HCT116 (cell line): ENCODE data around the gene ARID2. TPM values are rescaled to one million over a fixed set of nuclear protein-coding genes. Genes with fewer than 3 reads are reported as not detected.

Experiments used
- ATAC-seq: fragments of 200-7000 bp; cut with Tn5 transposase; 2 replicates; pipeline ENCODE4 v1.9.1; 2020; ENCODE audit warnings: mild to moderate bottlenecking, moderate library complexity
- BruUV-seq: library from RNA; stranded (reverse); fragments of 400-500 nt; replicated peaks from 2 replicates; lab custom pipeline; 2021; lab: Mats Ljungman, UMichigan
- CTCF ChIA-PET: fragments of 300-600 bp; sonication (Branson Sonifier 250); formaldehyde crosslinking; loops from one replicate; lab custom pipeline; 2021; ENCODE audit warnings: antibody characterized with exemption; lab: Charles Lee
- POLR2A ChIA-PET: fragments of 300-600, 350-600 bp; sonication (Branson Sonifier 250); formaldehyde crosslinking; loops from one replicate; lab custom pipeline; 2021; ENCODE audit warnings: antibody characterized with exemption; lab: Charles Lee
- RAD21 ChIA-PET, 2 experiments: fragments of 300-600 bp; sonication (Branson Sonifier 250); formaldehyde crosslinking; loops; one replicate each; lab custom pipeline; 2023; ENCODE audit warnings: low total read pairs in 2 of 2; ENCODE audit not compliant: uncharacterized antibody in 2 of 2, unreplicated experiment in 2 of 2, low non-redundant PET in 1 of 2; lab: Charles Lee
- DNase-seq: peaks from one replicate; pipeline ENCODE4 v3.0.0-alpha.2; 2010; ENCODE audit warnings: low read depth, low spot score
- H2AFZ ChIP-seq: fragments of 200-600 bp; shearing (Covaris generic), sonication (generic); 2 replicates; pipeline ENCODE4 v1.6.1; 2017; ENCODE audit warnings: low read depth, mixed run types, mixed read lengths, antibody characterized with exemption, low read length; ENCODE audit not compliant: poor library complexity, severe bottlenecking
- H3K27ac ChIP-seq: 2 replicates; pipeline ENCODE4 v1.5.1; 2012; ENCODE audit warnings: low read depth, low read length
- H3K27me3 ChIP-seq: fragments of 200-600 bp; sonication (generic); 2 replicates; pipeline ENCODE4 v1.6.1; 2016; ENCODE audit warnings: mixed run types, low read length, mixed read lengths; ENCODE audit not compliant: insufficient read depth
- H3K36me3 ChIP-seq, 2 experiments: fragments of 200-500 bp in 1 of 2; fragments of 200-600 bp in 1 of 2; sonication (Bioruptor generic) in 1 of 2; sonication (generic) in 1 of 2; 2 replicates each; pipeline versions ENCODE4 v1.5.1 to v1.6.1; 2014 to 2016; ENCODE audit warnings: low read length in 2 of 2, inconsistent platforms in 1 of 2, mixed read lengths in 1 of 2, mixed run types in 1 of 2; ENCODE audit not compliant: insufficient read depth in 2 of 2, control insufficient read depth in 1 of 2
- H3K4me1 ChIP-seq, 2 experiments: fragments of 200-600 bp in 1 of 2; sonication (generic) in 1 of 2; 2 replicates each; pipeline versions ENCODE4 v1.5.1 to v1.6.1; 2012 to 2017; ENCODE audit warnings: low read length in 2 of 2, inconsistent platforms in 1 of 2, mild to moderate bottlenecking in 1 of 2, mixed read lengths in 1 of 2, mixed run types in 1 of 2, moderate library complexity in 1 of 2; ENCODE audit not compliant: insufficient read depth in 2 of 2, control insufficient read depth in 1 of 2
- H3K4me2 ChIP-seq: fragments of 200-600 bp; sonication (generic); 2 replicates; pipeline ENCODE4 v1.6.1; 2017; ENCODE audit warnings: mixed run types, low read length, mixed read lengths
- H3K4me3 ChIP-seq, 2 experiments: fragments of 200-600 bp in 1 of 2; sonication (generic) in 1 of 2; replicated peaks in 1 of 2; 2 replicates each; pipeline ENCODE4 v1.5.1; 2011 to 2016; ENCODE audit warnings: low read length in 2 of 2, control low read depth in 1 of 2, low read depth in 1 of 2, mild to moderate bottlenecking in 1 of 2, mixed read lengths in 1 of 2, mixed run types in 1 of 2
- H3K79me2 ChIP-seq: fragments of 200-600 bp; sonication (generic); 2 replicates; pipeline ENCODE4 v1.6.1; 2017; ENCODE audit warnings: mild to moderate bottlenecking, mixed run types, low read length, moderate library complexity, mixed read lengths; ENCODE audit not compliant: insufficient read depth
- H3K9ac ChIP-seq: fragments of 200-600 bp; sonication (generic); 2 replicates; pipeline ENCODE4 v1.6.1; 2016; ENCODE audit warnings: low read length, mixed read lengths
- H3K9me2 ChIP-seq: fragments of 200-600 bp; sonication (generic), shearing (Covaris generic); 2 replicates; pipeline ENCODE4 v1.6.1; 2017; ENCODE audit warnings: mixed run types, mild to moderate bottlenecking, moderate library complexity; ENCODE audit not compliant: insufficient read depth
- H3K9me3 ChIP-seq, 2 experiments: fragments of 200-500 bp in 1 of 2; fragments of 200-600 bp in 1 of 2; sonication (Bioruptor generic) in 1 of 2; sonication (generic) in 1 of 2; 2 replicates each; pipeline ENCODE4 v1.6.1; 2014 to 2017; ENCODE audit warnings: low read length in 2 of 2, mixed read lengths in 2 of 2, inconsistent platforms in 1 of 2, low read depth in 1 of 2, mild to moderate bottlenecking in 1 of 2, mixed run types in 1 of 2, moderate library complexity in 1 of 2; ENCODE audit not compliant: control insufficient read depth in 1 of 2, insufficient read depth in 1 of 2
- H4K20me1 ChIP-seq: fragments of 200-600 bp; sonication (generic), shearing (Covaris generic); 2 replicates; pipeline ENCODE4 v1.6.1; 2017; ENCODE audit warnings: mixed run types, mild to moderate bottlenecking, moderate library complexity; ENCODE audit not compliant: insufficient read depth
- CBX3 ChIP-seq: IDR thresholded peaks from 2 replicates; pipeline ENCODE4 v1.6.1; 2012; ENCODE audit warnings: low read depth
- FOSL1 ChIP-seq: IDR thresholded peaks from 2 replicates; pipeline ENCODE4 v1.6.1; 2012; ENCODE audit warnings: low read depth
- MAX ChIP-seq: IDR thresholded peaks from 2 replicates; pipeline ENCODE4 v1.6.1; 2012
- POLR2AphosphoS5 ChIP-seq: IDR thresholded peaks from 2 replicates; pipeline ENCODE4 v1.6.1; 2011; ENCODE audit warnings: mild to moderate bottlenecking, low read depth, low read length, moderate library complexity
- SP1 ChIP-seq: IDR thresholded peaks from 2 replicates; pipeline ENCODE4 v1.6.1; 2012; ENCODE audit warnings: low read depth
- TCF7L2 ChIP-seq: IDR thresholded peaks from 2 replicates; pipeline ENCODE4 v1.7.0; 2011; ENCODE audit warnings: borderline replicate concordance, inconsistent platforms; ENCODE audit not compliant: insufficient read depth, insufficient read length; ENCODE audit errors: extremely low read depth
- YY1 ChIP-seq: IDR thresholded peaks from 2 replicates; pipeline ENCODE4 v1.6.1; 2011; ENCODE audit warnings: low read length, low read depth, moderate library complexity, mild to moderate bottlenecking; ENCODE audit not compliant: insufficient replicate concordance; ENCODE audit errors: extremely low read depth
- ZBTB33 ChIP-seq: IDR thresholded peaks from 2 replicates; pipeline ENCODE4 v1.6.1; 2011; ENCODE audit warnings: mild to moderate bottlenecking, low read length, moderate library complexity; ENCODE audit not compliant: insufficient replicate concordance; ENCODE audit errors: extremely low read depth
- ZNF274 ChIP-seq: fragments of 200-500 bp; sonication (Bioruptor generic); IDR thresholded peaks from 2 replicates; pipeline ENCODE4 v1.6.1; 2014; ENCODE audit warnings: mild to moderate bottlenecking, low read depth, low read length, inconsistent platforms
- intact Hi-C: fragments of 100-400 bp; cut with micrococcal nuclease; formaldehyde crosslinking; loops from 2 replicates; pipeline ENCODE4 v1.10.0; 2022
- total RNA-seq: library from RNA; stranded (reverse); gene quantifications from one replicate; pipeline ENCODE4 v1.2.1, GENCODE V29; 2021; ENCODE audit not compliant: unreplicated experiment

ARID2 gene
- total RNA-seq, 1 experiment from 2014 or later: 30.5 TPM

GRCh38 chr12:45938566-45938965, 209.1 kb downstream of the ARID2 start:
- peaks cover 5% of the 10 kb centered on the region for H4K20me1 ChIP-seq
- TF ChIP-seq YY1: no peak
- TF ChIP-seq TCF7L2: no peak
- no peak for TF ChIP-seq CBX3
- TF ChIP-seq ZBTB33: no peak
- no peak overlapping the region for H2AFZ ChIP-seq
- peaks cover 0 to 3% of the 10 kb centered on the region in 2 experiments; a peak in 1 of 4 replicates for H3K36me3 ChIP-seq
- H3K4me2 ChIP-seq: no peak overlapping the region
- no peaks in the 10 kb centered on the region for H3K9me2 ChIP-seq
- H3K9me3 ChIP-seq: no peaks in the 10 kb centered on the region
- H3K4me1 ChIP-seq: no peaks in the 10 kb centered on the region
- no peak overlapping the region for H3K4me3 ChIP-seq
- ChIA-PET CTCF (no interaction called here), RAD21 (no interaction called here), POLR2A (no interaction called here)
- no TSS peak for BruUV-seq
- no peak overlapping the region for H3K9ac ChIP-seq
- H3K27ac ChIP-seq: no peak overlapping the region
- no peaks in the 10 kb centered on the region for H3K27me3 ChIP-seq
- no peak for ATAC-seq
- H3K79me2 ChIP-seq: peaks cover 3% of the 10 kb centered on the region; the same call in 1 of the 2 replicates
- intact Hi-C loops: no loop called here
- no peak for DNase-seq

DNA sequence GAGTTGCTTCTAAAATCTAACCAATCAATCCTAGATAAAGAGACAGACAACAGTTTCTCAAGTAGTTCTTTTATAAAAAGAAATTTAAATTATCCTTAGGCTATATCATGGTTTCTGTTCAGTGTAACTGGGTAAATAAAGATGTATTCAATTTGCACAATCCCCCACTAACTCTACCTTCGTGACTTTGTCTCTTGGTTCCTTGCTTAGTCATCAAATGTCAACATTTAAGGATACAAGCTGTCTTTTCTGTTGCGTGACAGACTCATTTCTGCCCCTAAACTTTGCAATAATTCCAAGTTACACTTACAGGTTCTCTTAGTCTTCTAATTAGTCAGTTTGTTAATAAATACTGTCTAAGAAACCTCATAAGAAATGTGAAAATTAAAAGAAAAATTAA, 210.3 kb downstream of the ARID2 start:
- ChIA-PET RAD21 (no interaction called here), CTCF (no interaction called here), POLR2A (no interaction called here)
- H3K27ac ChIP-seq: no peak overlapping the region
- H3K4me1 ChIP-seq: no peaks in the 10 kb centered on the region
- no peak for TF ChIP-seq FOSL1
- TF ChIP-seq POLR2AphosphoS5: no peak
- no peak for TF ChIP-seq MAX
- no peak for TF ChIP-seq ZNF274
- no peak for TF ChIP-seq SP1
- TF ChIP-seq TCF7L2: no peak
- TF ChIP-seq YY1: no peak
- BruUV-seq: no TSS peak
- H3K9me3 ChIP-seq: no peaks in the 10 kb centered on the region
- H3K79me2 ChIP-seq: peaks cover 3% of the 10 kb centered on the region; the same call in 1 of the 2 replicates
- H3K4me3 ChIP-seq: no peak overlapping the region
- H4K20me1 ChIP-seq: peaks cover 5% of the 10 kb centered on the region; the same call in 1 of the 2 replicates
- no peaks in the 10 kb centered on the region for H3K9me2 ChIP-seq
- no peak for DNase-seq
- intact Hi-C loops: no loop called here
- no peak overlapping the region for H2AFZ ChIP-seq
- H3K27me3 ChIP-seq: no peaks in the 10 kb centered on the region
- H3K9ac ChIP-seq: no peak overlapping the region
- no peak overlapping the region for H3K4me2 ChIP-seq
- ATAC-seq: no peak
- peaks cover 0 to 3% of the 10 kb centered on the region in 2 experiments; a peak in 1 of 4 replicates for H3K36me3 ChIP-seq
